ENCODE results near the gene CBLN3.

CBLN3 gene

DNA sequence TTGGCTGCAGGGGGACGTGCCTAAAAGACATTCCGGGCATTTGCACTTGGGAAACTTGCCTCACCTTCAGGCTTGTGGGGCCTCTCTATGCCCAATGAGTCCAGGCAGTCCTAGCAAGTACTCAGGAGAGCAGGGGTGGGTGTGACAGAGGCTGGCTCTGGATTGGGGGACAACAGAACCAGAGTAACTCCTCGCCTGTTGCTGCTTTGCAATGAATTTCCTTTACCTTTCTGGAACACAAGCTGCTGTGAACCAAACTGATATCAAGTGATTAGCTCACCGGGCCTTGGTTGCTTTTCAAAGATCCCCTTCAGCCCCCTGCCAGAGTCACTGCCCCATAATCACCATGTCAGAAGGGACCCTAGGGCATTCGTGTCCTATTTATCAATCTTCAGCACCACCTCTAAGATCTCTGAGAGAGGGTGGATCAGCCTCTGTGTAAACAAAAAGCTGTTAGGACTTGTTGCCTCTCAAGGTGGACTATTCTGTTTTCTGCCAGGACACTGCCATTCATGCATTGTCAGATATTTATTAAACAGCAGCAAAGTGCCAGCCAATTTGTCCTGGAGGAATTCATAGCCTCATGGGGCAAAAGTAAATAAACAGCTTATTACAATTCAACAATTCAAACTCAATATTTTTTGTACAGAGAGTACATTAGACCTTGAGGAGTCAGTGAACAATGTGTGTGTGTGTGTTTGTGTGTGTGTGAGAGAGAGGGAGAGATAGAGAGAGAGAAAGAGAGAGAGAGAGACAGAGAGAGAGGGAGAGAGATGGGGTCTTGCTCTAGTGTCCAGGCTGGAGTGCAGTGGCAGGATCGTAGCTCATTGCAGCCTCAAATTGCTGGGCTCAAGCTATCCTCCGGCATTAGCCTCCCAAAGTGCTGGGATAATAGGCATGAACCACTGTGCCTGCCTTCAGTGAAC is 50.2 kb downstream of the CBLN3 start:
- no peak for DNase-seq

DNA sequence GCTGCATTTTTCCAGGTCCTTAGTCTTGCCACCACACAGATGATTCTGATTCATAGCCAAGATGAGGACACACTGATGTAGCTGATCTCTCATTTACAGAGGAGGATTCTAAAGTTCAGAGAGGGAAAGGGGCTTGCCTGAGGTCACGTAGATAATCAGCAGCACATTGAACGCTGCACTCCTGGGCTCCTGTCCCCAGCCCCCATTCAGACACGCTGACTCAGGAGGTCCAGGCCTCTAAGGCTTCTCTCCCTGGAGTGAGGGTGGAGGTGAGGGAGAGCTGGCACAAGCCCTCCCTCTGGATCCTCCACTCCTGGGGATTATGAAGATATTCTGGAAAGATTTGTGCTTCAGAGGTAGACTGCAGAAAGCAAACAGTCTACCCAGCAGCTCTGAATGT is 51.1 kb downstream of the CBLN3 start:
- DNase-seq, result no peak

DNA sequence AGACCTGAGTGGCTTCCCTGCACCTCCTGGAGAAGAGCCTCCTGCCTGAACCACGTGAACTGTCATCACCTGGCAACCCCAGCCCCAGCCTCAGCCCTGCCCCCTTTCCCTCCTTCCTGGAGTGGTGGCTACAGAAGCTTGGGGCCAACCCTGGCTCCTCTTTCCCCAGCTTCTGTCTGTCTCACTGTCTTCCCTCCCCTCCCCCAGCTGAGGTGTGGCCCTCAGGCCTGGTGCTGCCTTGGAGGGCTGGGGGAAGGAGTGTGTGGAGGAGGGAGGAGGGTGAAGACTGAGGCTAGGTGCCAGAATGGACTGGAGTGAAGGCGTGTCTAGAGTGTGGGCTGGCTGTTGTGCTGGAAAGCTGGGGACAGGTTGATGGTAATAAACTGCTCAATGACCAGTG is 51.8 kb downstream of the CBLN3 start:
- DNase-seq, result no peak

DNA sequence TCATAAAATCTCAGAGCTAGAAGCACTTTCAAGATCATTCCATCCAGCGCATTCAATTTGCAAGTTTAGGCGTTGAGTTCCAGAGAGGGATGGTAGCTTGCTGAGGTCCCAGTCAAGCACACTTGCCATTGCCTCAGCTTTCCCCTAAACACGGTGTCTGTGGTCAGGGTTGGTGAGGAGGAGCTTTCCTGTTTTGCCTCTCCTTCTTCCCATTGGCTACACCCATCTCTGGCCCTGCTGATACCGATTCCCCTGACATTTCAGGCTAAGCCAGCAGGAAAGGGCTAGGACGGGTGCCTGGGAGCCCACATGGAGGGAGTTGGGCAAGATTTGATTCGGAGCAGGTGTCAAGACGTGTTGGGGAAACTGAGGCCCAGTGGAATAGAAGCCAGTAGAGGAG is 52.3 kb downstream of the CBLN3 start:
- DNase-seq, result no peak
